H9 (cell line): ENCODE results near the gene GALNT17. TPM values are rescaled to one million over a fixed set of nuclear protein-coding genes. Genes with fewer than 3 reads are reported as not detected.

Experiments used
- DNase-seq: peaks from one replicate; pipeline ENCODE4 v3.0.0-alpha.2; 2017
- H2AFZ ChIP-seq: one replicate; pipeline ENCODE4 v1.6.1; 2013; ENCODE audit warnings: mild to moderate bottlenecking, low read length, control low read depth, moderate library complexity
- H2AK5ac ChIP-seq: 2 replicates; pipeline ENCODE4 v1.6.1; 2013; ENCODE audit warnings: low read length, control low read depth, mixed read lengths; ENCODE audit not compliant: insufficient read length
- H2BK120ac ChIP-seq: one replicate; pipeline ENCODE4 v1.6.1; 2013; ENCODE audit warnings: low read depth, mild to moderate bottlenecking, low read length, control low read depth, inconsistent platforms; ENCODE audit not compliant: poor library complexity, severe bottlenecking
- H2BK12ac ChIP-seq: 2 replicates; pipeline ENCODE4 v1.6.1; 2013; ENCODE audit warnings: low read length, control low read depth, mixed read lengths, low read depth; ENCODE audit not compliant: insufficient read length
- H2BK15ac ChIP-seq: 2 replicates; pipeline ENCODE4 v1.6.1; 2013; ENCODE audit warnings: low read depth, low read length, control low read depth
- H2BK20ac ChIP-seq: one replicate; pipeline ENCODE4 v1.6.1; 2013; ENCODE audit warnings: low read depth, mild to moderate bottlenecking, low read length, control low read depth, inconsistent platforms; ENCODE audit not compliant: poor library complexity, severe bottlenecking
- H2BK5ac ChIP-seq: 2 replicates; pipeline ENCODE4 v1.6.1; 2013; ENCODE audit warnings: low read length, control low read depth, mixed read lengths; ENCODE audit not compliant: insufficient read length
- H3K14ac ChIP-seq: 2 replicates; pipeline ENCODE4 v1.6.1; 2013; ENCODE audit warnings: low read length, control low read depth; ENCODE audit not compliant: insufficient read depth
- H3K18ac ChIP-seq: 2 replicates; pipeline ENCODE4 v1.6.1; 2013; ENCODE audit warnings: low read depth, mild to moderate bottlenecking, mixed read lengths, low read length, control low read depth; ENCODE audit not compliant: insufficient read length
- H3K23ac ChIP-seq: 2 replicates; pipeline ENCODE4 v1.6.1; 2013; ENCODE audit warnings: low read length, control low read depth, mixed read lengths, low read depth; ENCODE audit not compliant: insufficient read length
- H3K23me2 ChIP-seq: 2 replicates; pipeline ENCODE4 v1.6.1; 2013; ENCODE audit warnings: low read depth, mild to moderate bottlenecking, mixed read lengths, low read length, control low read depth; ENCODE audit not compliant: insufficient read length, poor library complexity, severe bottlenecking
- H3K27ac ChIP-seq: 2 replicates; pipeline ENCODE4 v1.5.1; 2013; ENCODE audit warnings: low read length, control low read depth, mixed read lengths, low read depth; ENCODE audit not compliant: insufficient read length
- H3K27me3 ChIP-seq: 2 replicates; pipeline ENCODE4 v1.6.1; 2013; ENCODE audit warnings: low read length, control low read depth, inconsistent platforms; ENCODE audit not compliant: insufficient read depth
- H3K4ac ChIP-seq: 2 replicates; pipeline ENCODE4 v1.6.1; 2013; ENCODE audit warnings: low read depth, mild to moderate bottlenecking, control low read depth, inconsistent platforms, low read length, moderate library complexity
- H3K4me1 ChIP-seq: 2 replicates; pipeline ENCODE4 v1.6.1; 2013; ENCODE audit warnings: low read length, control low read depth, inconsistent platforms; ENCODE audit not compliant: insufficient read depth
- H3K4me2 ChIP-seq: 2 replicates; pipeline ENCODE4 v1.6.1; 2013; ENCODE audit warnings: low read length, control low read depth, mixed read lengths; ENCODE audit not compliant: insufficient read length, insufficient read depth
- H3K56ac ChIP-seq: 2 replicates; pipeline ENCODE4 v1.6.1; 2013; ENCODE audit warnings: low read depth, mild to moderate bottlenecking, mixed read lengths, low read length, control low read depth; ENCODE audit not compliant: insufficient read length
- H3K79me1 ChIP-seq: 2 replicates; pipeline ENCODE4 v1.6.1; 2013; ENCODE audit warnings: low read depth, mild to moderate bottlenecking, moderate library complexity, low read length, control low read depth, inconsistent platforms; ENCODE audit not compliant: insufficient read depth, poor library complexity, severe bottlenecking
- H3K79me2 ChIP-seq: 2 replicates; pipeline ENCODE4 v1.6.1; 2013; ENCODE audit warnings: low read length, control low read depth, inconsistent platforms; ENCODE audit not compliant: insufficient read depth
- H3K9ac ChIP-seq: 2 replicates; pipeline ENCODE4 v1.6.1; 2013; ENCODE audit warnings: low read length, control low read depth, mixed read lengths; ENCODE audit not compliant: insufficient read length; ENCODE audit errors: extremely low read depth
- H3K9me3 ChIP-seq: one replicate; pipeline ENCODE4 v1.6.1; 2013; ENCODE audit warnings: low read depth, low read length, inconsistent platforms; ENCODE audit not compliant: control insufficient read depth
- H3T11ph ChIP-seq: one replicate; pipeline ENCODE4 v1.6.1; 2013; ENCODE audit warnings: mild to moderate bottlenecking, low read length, control low read depth, inconsistent platforms
- H4K20me1 ChIP-seq: one replicate; pipeline ENCODE4 v1.6.1; 2013; ENCODE audit not compliant: control insufficient read depth, insufficient read length, insufficient read depth
- H4K5ac ChIP-seq: 2 replicates; pipeline ENCODE4 v1.6.1; 2013; ENCODE audit warnings: low read depth, mild to moderate bottlenecking, mixed read lengths, low read length, control low read depth; ENCODE audit not compliant: insufficient read length
- H4K8ac ChIP-seq: replicated peaks from 2 replicates; pipeline ENCODE4 v1.6.1; 2013; ENCODE audit warnings: low read length, control low read depth, mixed read lengths, low read depth; ENCODE audit not compliant: insufficient read length
- H4K91ac ChIP-seq: 2 replicates; pipeline ENCODE4 v1.6.1; 2013; ENCODE audit warnings: low read depth, mild to moderate bottlenecking, moderate library complexity, mixed read lengths, low read length, control low read depth; ENCODE audit not compliant: insufficient read length
- H3K27ac Mint-ChIP-seq, 3 experiments: 2 replicates in 2 of 3; 3 replicates in 1 of 3; pipeline ENCODE4 v1.8.0; 2020 to 2021; ENCODE audit warnings: mixed read lengths in 3 of 3, mild to moderate bottlenecking in 1 of 3, moderate library complexity in 1 of 3
- H3K27me3 Mint-ChIP-seq: 2 replicates; pipeline ENCODE4 v1.8.0; 2021; ENCODE audit warnings: low read depth, mild to moderate bottlenecking, moderate library complexity, mixed read lengths
- H3K36me3 Mint-ChIP-seq, 3 experiments: 2 replicates in 2 of 3; 3 replicates in 1 of 3; pipeline ENCODE4 v1.8.0; 2020 to 2021; ENCODE audit warnings: low read depth in 3 of 3, mixed read lengths in 3 of 3; ENCODE audit not compliant: insufficient read depth in 1 of 3
- H3K4me1 Mint-ChIP-seq, 2 experiments: 2 replicates each; pipeline ENCODE4 v1.8.0; 2020; ENCODE audit warnings: mixed read lengths in 2 of 2
- H3K4me3 Mint-ChIP-seq, 2 experiments: 2 replicates in 1 of 2; 3 replicates in 1 of 2; pipeline ENCODE4 v1.8.0; 2020 to 2021; ENCODE audit warnings: mild to moderate bottlenecking in 2 of 2, mixed read lengths in 2 of 2, moderate library complexity in 1 of 2
- H3K9me3 Mint-ChIP-seq, 2 experiments: 2 replicates in 1 of 2; 3 replicates in 1 of 2; pipeline ENCODE4 v1.8.0; 2020; ENCODE audit warnings: mild to moderate bottlenecking in 2 of 2, mixed read lengths in 2 of 2, moderate library complexity in 1 of 2
- CTCF ChIP-seq: fragments of 200-600 bp; sonication (generic); conservative IDR thresholded peaks from 3 replicates; pipeline ENCODE4 v1.8.0; 2021; ENCODE audit warnings: antibody characterized with exemption, mild to moderate bottlenecking
- WGBS: extraction: QIAGEN DNeasy Blood & Tissue Kit; methylation state at CpG from one replicate; pipeline ENCODE4 v1.1.7; 2013; ENCODE audit warnings: missing lambda C conversion rate, low lambda C conversion rate, mixed read lengths; ENCODE audit not compliant: insufficient read length; ENCODE audit errors: extremely low coverage; 5-methylcytosine and 5-hydroxymethylcytosine counted together
- total RNA-seq: library from RNA; stranded (reverse); gene quantifications from 2 replicates; pipeline ENCODE4 v1.2.1, GENCODE V29; 2021

GALNT17 gene
- total RNA-seq, 1 experiment from 2014 or later: 43.2 TPM

- Histone ChIP-seq H4K5ac (no peak overlapping the region), H3T11ph (no peak overlapping the region), H3K4me2 (no peak overlapping the region), H2BK15ac (no peak overlapping the region), H3K23ac (no peak overlapping the region), H3K18ac (no peak overlapping the region), H4K8ac (no peak overlapping the region), H3K4me1 (no peaks in the 10 kb centered on the region), H2BK120ac (no peak overlapping the region), H3K9me3 (no peaks in the 10 kb centered on the region), H3K79me2 (no peaks in the 10 kb centered on the region), H3K14ac (no peak overlapping the region), H2BK20ac (no peak overlapping the region), H2AFZ (no peak overlapping the region), H3K27ac (no peak overlapping the region), H3K4ac (no peak overlapping the region), H2BK5ac (no peak overlapping the region), H4K91ac (no peak overlapping the region), H3K23me2 (no peaks in the 10 kb centered on the region), H3K79me1 (no peaks in the 10 kb centered on the region), H2AK5ac (no peak overlapping the region), H3K56ac (no peak overlapping the region), H3K27me3 (no peaks in the 10 kb centered on the region), H4K20me1 (no peaks in the 10 kb centered on the region), H3K9ac (no peak overlapping the region), H2BK12ac (no peak overlapping the region)
- WGBS: no CpG with 5 or more reads among the region's 2 CpGs
- Mint-ChIP-seq H3K9me3 (peaks cover 16 to 20% of the 10 kb centered on the region in 2 experiments), H3K4me3 (no peak overlapping the region), H3K27me3 (no peaks in the 10 kb centered on the region; the same call in 1 of the 2 replicates), H3K27ac (no peak overlapping the region), H3K4me1 (peaks cover 0 to 7% of the 10 kb centered on the region in 2 experiments; a peak in 3 of 4 replicates), H3K36me3 (peaks cover 30 to 58% (median 40%) of the 10 kb centered on the region in 3 experiments)
- DNase-seq: no peak
- TF ChIP-seq CTCF: no peak
These were observed 576.8 kb downstream of the GALNT17 start for GRCh38 chr7:71708710-71709109.
